A549 (cell line): ENCODE results near the gene ARHGAP32.

Source experiments
- CBX2 ChIP-seq: fragments of 200-600 bp; sonication (generic); IDR thresholded peaks from 2 replicates; pipeline ENCODE4 v1.6.1; 2016; ENCODE audit warnings: low read depth, mild to moderate bottlenecking, borderline replicate concordance
- EHMT2 ChIP-seq: fragments of 200-600 bp; sonication (generic); IDR thresholded peaks from 2 replicates; pipeline ENCODE4 v1.6.1; 2016; ENCODE audit warnings: antibody characterized with exemption, low read depth, mild to moderate bottlenecking, moderate library complexity
- EP300 ChIP-seq, 2 experiments: fragments of >200 bp; sonication (Bioruptor Twin); formaldehyde crosslinking; IDR thresholded peaks; 2 replicates in 1 of 2; 3 replicates in 1 of 2; pipeline ENCODE4 v1.6.1; 2016 to 2017
- JUN ChIP-seq, 2 experiments: fragments of >200 bp; sonication (Bioruptor Twin); formaldehyde crosslinking; IDR thresholded peaks; 2 replicates in 1 of 2; 3 replicates in 1 of 2; pipeline ENCODE4 v1.6.1; 2016 to 2017
- MAFK ChIP-seq: fragments of 450-650 bp; IDR thresholded peaks from 2 replicates; pipeline ENCODE4 v1.6.1; 2014; ENCODE audit not compliant: partially characterized antibody
- MYC ChIP-seq: IDR thresholded peaks from 2 replicates; pipeline ENCODE4 v1.6.1; 2012; ENCODE audit warnings: mild to moderate bottlenecking, inconsistent platforms, low read length, improper control_type of control experiment, borderline replicate concordance
- NFE2L2 ChIP-seq: fragments of 150-350 bp; conservative IDR thresholded peaks from 2 replicates; pipeline ENCODE4 v1.6.1; 2014; ENCODE audit warnings: low read length
- NPAS2 ChIP-seq: fragments of 250-450 bp; sonication (Bioruptor Pico); IDR thresholded peaks from 2 replicates; pipeline ENCODE4 v1.8.0; 2022; ENCODE audit warnings: mild to moderate bottlenecking, moderate library complexity, borderline replicate concordance
- PBX3 ChIP-seq: IDR thresholded peaks from 2 replicates; pipeline ENCODE4 v1.6.1; 2012
- POLR2A ChIP-seq: IDR thresholded peaks from 2 replicates; pipeline ENCODE4 v1.6.1; 2012; ENCODE audit warnings: mild to moderate bottlenecking, low read length
- RAD21 ChIP-seq, 2 experiments: fragments of >200 bp in 1 of 2; sonication (Bioruptor Twin) in 1 of 2; formaldehyde crosslinking in 1 of 2; IDR thresholded peaks in 1 of 2; conservative IDR thresholded peaks in 1 of 2; 2 replicates in 1 of 2; 3 replicates in 1 of 2; pipeline ENCODE4 v1.6.1; 2012 to 2018; ENCODE audit warnings: inconsistent platforms in 1 of 2
- TF ChIP-seq, protein P1 (sequence below): fragments of >200 bp; sonication (Bioruptor Twin); formaldehyde crosslinking; IDR thresholded peaks from 3 replicates; pipeline ENCODE4 v1.5.1; 2016
- TF ChIP-seq, protein P2 (sequence below): fragments of >200 bp; sonication (Bioruptor Twin); formaldehyde crosslinking; IDR thresholded peaks from 3 replicates; pipeline ENCODE4 v1.6.1; 2016
- TF ChIP-seq, protein P3 (sequence below): IDR thresholded peaks from 2 replicates; pipeline ENCODE4 v1.6.1; 2012; ENCODE audit warnings: low read depth, borderline replicate concordance

- TF ChIP-seq MYC: no peak
- TF ChIP-seq NPAS2 (CRISPR knock-in tag): no peak
- no peak for TF ChIP-seq RAD21 (conservative IDR thresholded peaks at IDR 0.05 in 1 of 2, IDR thresholded peaks at IDR 0.05 in 1 of 2)
- no peak for TF ChIP-seq EHMT2
- TF ChIP-seq, protein P1, sequence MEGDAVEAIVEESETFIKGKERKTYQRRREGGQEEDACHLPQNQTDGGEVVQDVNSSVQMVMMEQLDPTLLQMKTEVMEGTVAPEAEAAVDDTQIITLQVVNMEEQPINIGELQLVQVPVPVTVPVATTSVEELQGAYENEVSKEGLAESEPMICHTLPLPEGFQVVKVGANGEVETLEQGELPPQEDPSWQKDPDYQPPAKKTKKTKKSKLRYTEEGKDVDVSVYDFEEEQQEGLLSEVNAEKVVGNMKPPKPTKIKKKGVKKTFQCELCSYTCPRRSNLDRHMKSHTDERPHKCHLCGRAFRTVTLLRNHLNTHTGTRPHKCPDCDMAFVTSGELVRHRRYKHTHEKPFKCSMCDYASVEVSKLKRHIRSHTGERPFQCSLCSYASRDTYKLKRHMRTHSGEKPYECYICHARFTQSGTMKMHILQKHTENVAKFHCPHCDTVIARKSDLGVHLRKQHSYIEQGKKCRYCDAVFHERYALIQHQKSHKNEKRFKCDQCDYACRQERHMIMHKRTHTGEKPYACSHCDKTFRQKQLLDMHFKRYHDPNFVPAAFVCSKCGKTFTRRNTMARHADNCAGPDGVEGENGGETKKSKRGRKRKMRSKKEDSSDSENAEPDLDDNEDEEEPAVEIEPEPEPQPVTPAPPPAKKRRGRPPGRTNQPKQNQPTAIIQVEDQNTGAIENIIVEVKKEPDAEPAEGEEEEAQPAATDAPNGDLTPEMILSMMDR: no peak
- no peak for TF ChIP-seq JUN (IDR thresholded peaks at IDR 0.05)
- TF ChIP-seq, protein P2, sequence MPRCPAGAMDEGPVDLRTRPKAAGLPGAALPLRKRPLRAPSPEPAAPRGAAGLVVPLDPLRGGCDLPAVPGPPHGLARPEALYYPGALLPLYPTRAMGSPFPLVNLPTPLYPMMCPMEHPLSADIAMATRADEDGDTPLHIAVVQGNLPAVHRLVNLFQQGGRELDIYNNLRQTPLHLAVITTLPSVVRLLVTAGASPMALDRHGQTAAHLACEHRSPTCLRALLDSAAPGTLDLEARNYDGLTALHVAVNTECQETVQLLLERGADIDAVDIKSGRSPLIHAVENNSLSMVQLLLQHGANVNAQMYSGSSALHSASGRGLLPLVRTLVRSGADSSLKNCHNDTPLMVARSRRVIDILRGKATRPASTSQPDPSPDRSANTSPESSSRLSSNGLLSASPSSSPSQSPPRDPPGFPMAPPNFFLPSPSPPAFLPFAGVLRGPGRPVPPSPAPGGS: no peak
- TF ChIP-seq PBX3: no peak
- no peak for TF ChIP-seq NFE2L2
- TF ChIP-seq MAFK: no peak
- no peak for TF ChIP-seq POLR2A
- TF ChIP-seq CBX2: no peak
- no peak for TF ChIP-seq EP300 (IDR thresholded peaks at IDR 0.05)
- TF ChIP-seq, protein P3, sequence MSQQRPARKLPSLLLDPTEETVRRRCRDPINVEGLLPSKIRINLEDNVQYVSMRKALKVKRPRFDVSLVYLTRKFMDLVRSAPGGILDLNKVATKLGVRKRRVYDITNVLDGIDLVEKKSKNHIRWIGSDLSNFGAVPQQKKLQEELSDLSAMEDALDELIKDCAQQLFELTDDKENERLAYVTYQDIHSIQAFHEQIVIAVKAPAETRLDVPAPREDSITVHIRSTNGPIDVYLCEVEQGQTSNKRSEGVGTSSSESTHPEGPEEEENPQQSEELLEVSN: no peak
Observed at GRCh38 chr11:128964463-128964930, 227.6 kb downstream of the ARHGAP32 start.
